IMR-90 (cell line): ENCODE measurements around the gene L3MBTL3. TPM values are rescaled to one million over a fixed set of nuclear protein-coding genes. Genes with fewer than 3 reads are reported as not detected.

ENCODE experiments used
- ATAC-seq: fragments of 200-7000 bp; cut with Tn5 transposase; 2 replicates; pipeline ENCODE4 v1.9.1; 2020; ENCODE audit warnings: low read depth, mild to moderate bottlenecking, moderate library complexity
- BruUV-seq: library from RNA; stranded (reverse); fragments of 400-500 nt; replicated peaks from 2 replicates; lab custom pipeline; 2021; lab: Mats Ljungman, UMichigan
- CTCF ChIA-PET: fragments of 300-600 bp; formaldehyde crosslinking; extraction: SDS; loops from one replicate; lab custom pipeline; 2021; ENCODE audit warnings: antibody characterized with exemption; lab: Yijun Ruan, JAX
- POLR2A ChIA-PET: fragments of 300-600 bp; sonication (Branson Sonifier 250); formaldehyde crosslinking; loops from one replicate; lab custom pipeline; 2022; ENCODE audit warnings: antibody characterized with exemption; ENCODE audit not compliant: unreplicated experiment; lab: Charles Lee
- DNase-seq: peaks from one replicate; pipeline ENCODE4 v3.0.0; 2013
- H2AFZ ChIP-seq: replicated peaks from 2 replicates; pipeline ENCODE3; 2013; ENCODE audit warnings: low read length, mild to moderate bottlenecking; ENCODE audit not compliant: poor library complexity
- H2AK5ac ChIP-seq: 2 replicates; pipeline ENCODE4 v1.6.1; 2013; ENCODE audit warnings: low read depth, low read length, inconsistent platforms
- H2AK9ac ChIP-seq: replicated peaks from 2 replicates; pipeline ENCODE3; 2013; ENCODE audit warnings: mild to moderate bottlenecking, low read depth, low read length, moderate library complexity; ENCODE audit not compliant: poor library complexity
- H2BK120ac ChIP-seq: 2 replicates; pipeline ENCODE4 v1.6.1; 2013; ENCODE audit warnings: low read depth, low read length, inconsistent platforms
- H2BK15ac ChIP-seq: 3 replicates; pipeline ENCODE4 v1.6.1; 2013; ENCODE audit warnings: low read depth, low read length, inconsistent platforms
- H2BK20ac ChIP-seq: 2 replicates; pipeline ENCODE4 v1.6.1; 2013; ENCODE audit warnings: low read depth, mild to moderate bottlenecking, inconsistent platforms, low read length, moderate library complexity
- H2BK5ac ChIP-seq: 2 replicates; pipeline ENCODE4 v1.6.1; 2013; ENCODE audit warnings: mild to moderate bottlenecking, low read depth, low read length, inconsistent platforms; ENCODE audit not compliant: poor library complexity, severe bottlenecking
- H3K14ac ChIP-seq: replicated peaks from 2 replicates; pipeline ENCODE4 v1.6.1; 2013; ENCODE audit warnings: low read depth, low read length, inconsistent platforms
- H3K18ac ChIP-seq: 2 replicates; pipeline ENCODE4 v1.6.1; 2013; ENCODE audit warnings: low read depth, low read length, control low read depth
- H3K23ac ChIP-seq: 2 replicates; pipeline ENCODE4 v1.6.1; 2013; ENCODE audit warnings: low read depth, low read length, inconsistent platforms
- H3K27ac ChIP-seq: 2 replicates; pipeline ENCODE4 v1.5.1; 2013; ENCODE audit warnings: mild to moderate bottlenecking, control low read depth, low read length; ENCODE audit not compliant: insufficient read depth
- H3K27me3 ChIP-seq: 2 replicates; pipeline ENCODE4 v1.6.1; 2013; ENCODE audit warnings: low read length; ENCODE audit not compliant: control insufficient read depth, insufficient read depth
- H3K36me3 ChIP-seq: 2 replicates; pipeline ENCODE4 v1.6.1; 2013; ENCODE audit warnings: low read length, mixed read lengths; ENCODE audit not compliant: control insufficient read depth, insufficient read depth
- H3K4ac ChIP-seq: 2 replicates; pipeline ENCODE4 v1.6.1; 2013; ENCODE audit warnings: low read depth, low read length, inconsistent platforms
- H3K4me1 ChIP-seq: 2 replicates; pipeline ENCODE4 v1.6.1; 2013; ENCODE audit warnings: low read length, mixed read lengths; ENCODE audit not compliant: control insufficient read depth, insufficient read depth
- H3K4me2 ChIP-seq: 2 replicates; pipeline ENCODE4 v1.6.1; 2013; ENCODE audit warnings: low read depth, mild to moderate bottlenecking, control low read depth, low read length, moderate library complexity
- H3K4me3 ChIP-seq: 2 replicates; pipeline ENCODE4 v1.5.1; 2013; ENCODE audit warnings: low read depth, mild to moderate bottlenecking, control low read depth, low read length, moderate library complexity; ENCODE audit not compliant: insufficient read depth
- H3K56ac ChIP-seq: 2 replicates; pipeline ENCODE4 v1.6.1; 2013; ENCODE audit warnings: low read length, inconsistent platforms; ENCODE audit not compliant: insufficient read depth; ENCODE audit errors: extremely low read depth
- H3K79me1 ChIP-seq, 2 experiments: 2 replicates each; pipeline ENCODE4 v1.6.1; 2013; ENCODE audit warnings: low read length in 2 of 2, inconsistent platforms in 1 of 2, low read depth in 1 of 2
- H3K9ac ChIP-seq: 2 replicates; pipeline ENCODE4 v1.6.1; 2013; ENCODE audit warnings: low read depth, low read length, control low read depth
- H3K9me1 ChIP-seq: 2 replicates; pipeline ENCODE4 v1.6.1; 2013; ENCODE audit warnings: low read length, inconsistent platforms; ENCODE audit not compliant: insufficient read depth
- H3K9me3 ChIP-seq: 2 replicates; pipeline ENCODE4 v1.6.1; 2013; ENCODE audit warnings: low read length; ENCODE audit not compliant: control insufficient read depth, insufficient read depth
- H4K20me1 ChIP-seq: 2 replicates; pipeline ENCODE4 v1.6.1; 2013; ENCODE audit warnings: low read length, inconsistent platforms; ENCODE audit not compliant: insufficient read depth
- H4K5ac ChIP-seq: 2 replicates; pipeline ENCODE4 v1.6.1; 2013; ENCODE audit warnings: mild to moderate bottlenecking, low read depth, low read length, control low read depth
- H4K8ac ChIP-seq, 2 experiments: 2 replicates each; pipeline ENCODE4 v1.6.1; 2013; ENCODE audit warnings: low read depth in 2 of 2, low read length in 2 of 2, control low read depth in 1 of 2, inconsistent platforms in 1 of 2
- H4K91ac ChIP-seq: 2 replicates; pipeline ENCODE4 v1.6.1; 2013; ENCODE audit warnings: low read depth, low read length, inconsistent platforms; ENCODE audit not compliant: insufficient read depth
- CEBPB ChIP-seq: IDR thresholded peaks from 2 replicates; pipeline ENCODE4 v1.6.1; 2012; ENCODE audit warnings: low read depth, low read length, improper control_type of control experiment
- MAZ ChIP-seq: IDR thresholded peaks from 2 replicates; pipeline ENCODE4 v1.6.1; 2012; ENCODE audit warnings: low read depth, mild to moderate bottlenecking, low read length, improper control_type of control experiment, moderate library complexity, borderline replicate concordance
- WGBS, 2 experiments: methylation state at CpG; one replicate each; pipeline versions ENCODE4 v1.1.5 to v1.1.7; 2013; ENCODE audit warnings: missing lambda C conversion rate in 2 of 2; ENCODE audit not compliant: insufficient read length in 1 of 2; ENCODE audit errors: extremely low coverage in 2 of 2; 5-methylcytosine and 5-hydroxymethylcytosine counted together
- dilution Hi-C: fragments of 300-500 bp; cut with HindIII; formaldehyde crosslinking; loops from one replicate; pipeline ENCODE4 v1.14.3; 2018; ENCODE audit warnings: low sequenced_read_pairs; ENCODE audit not compliant: unreplicated experiment
- in situ Hi-C: fragments of 300-500 bp; cut with MboI; formaldehyde crosslinking; loops from 3 replicates; pipeline ENCODE4 v1.14.3; 2019; ENCODE audit warnings: low sequenced_read_pairs, inconsistent platforms, mixed read lengths
- intact Hi-C: fragments of 100-400 bp; cut with micrococcal nuclease; formaldehyde crosslinking; loops from 2 replicates; pipeline ENCODE4 v1.10.0; 2022
- polyA plus RNA-seq, 3 experiments: library from polyadenylated mRNA; depleted of rRNA; stranded (reverse); fragments of >200 nt; gene quantifications; 2 replicates each; pipeline ENCODE4 v1.2.3, GENCODE V29; 2012; ENCODE audit warnings: low replicate concordance in 1 of 3
- total RNA-seq: library from RNA; depleted of rRNA; stranded (reverse); fragments of >200 nt; gene quantifications from 2 replicates; pipeline ENCODE4 v1.2.3, GENCODE V29; 2012
- TF ChIP-seq, protein P1 (sequence below): conservative IDR thresholded peaks from 2 replicates; pipeline ENCODE4 v1.5.1; 2012; ENCODE audit warnings: mild to moderate bottlenecking, low read depth, low read length, improper control_type of control experiment

The L3MBTL3 gene
- total and polyA plus RNA-seq, 2 of the 4 experiments (the other 2 are of a cell fraction) = 7.2 to 10.9 TPM

DNA sequence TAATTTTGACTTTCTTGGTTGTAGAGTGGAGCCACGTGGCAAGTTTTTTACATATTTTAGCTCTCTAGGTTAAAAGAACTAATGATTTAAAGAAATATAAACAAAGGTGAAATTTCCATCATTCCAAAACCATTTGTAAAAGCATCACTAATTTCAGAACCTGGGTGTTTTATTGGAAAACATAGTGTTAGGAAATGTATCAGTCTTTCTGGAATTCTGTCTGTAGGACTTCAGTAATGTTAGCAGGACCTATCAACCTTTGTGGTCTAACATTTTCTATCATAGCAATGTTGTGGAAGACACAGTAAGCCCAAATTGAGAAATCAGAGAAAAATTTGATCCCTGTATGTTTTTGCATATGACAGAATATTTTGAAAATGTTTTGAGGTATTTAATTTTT is 28.3 kb downstream of the L3MBTL3 start:
- Histone ChIP-seq H2AK5ac (no peak overlapping the region), H3K4me2 (no peak overlapping the region), H4K8ac (no peak overlapping the region), H3K9me3 (no peaks in the 10 kb centered on the region), H3K18ac (no peak overlapping the region), H3K4me3 (no peak overlapping the region), H3K4me1 (peaks cover 9% of the 10 kb centered on the region), H3K79me1 (peaks cover 0 to 5% of the 10 kb centered on the region in 2 experiments; a peak in 1 of 4 replicates), H3K56ac (no peak overlapping the region), H2AFZ (no peak overlapping the region), H2BK15ac (no peak overlapping the region), H3K23ac (no peak overlapping the region), H2BK120ac (no peak overlapping the region), H4K20me1 (no peaks in the 10 kb centered on the region), H4K5ac (no peak overlapping the region), H3K14ac (no peak overlapping the region), H2BK20ac (no peak overlapping the region), H2AK9ac (no peak overlapping the region), H3K4ac (no peak overlapping the region), H2BK5ac (no peak overlapping the region), H3K9ac (no peak overlapping the region), H3K36me3 (peaks cover 10% of the 10 kb centered on the region), H3K27ac (no peak overlapping the region), H4K91ac (no peak overlapping the region), H3K27me3 (no peaks in the 10 kb centered on the region), H3K9me1 (no peaks in the 10 kb centered on the region)
- intact Hi-C loops (loop anchor here (1.0 to 5.0 kb wide), 3 partner anchors 81 to 826 kb away; no protein-coding TSS in a partner anchor), in situ Hi-C loops (no loop called here), dilution Hi-C loops (no loop called here)
- no CpG with 5 or more reads among the region's 1 CpG for WGBS, 2 experiments
- ATAC-seq (peak; percentile 76), DNase-seq (peak; percentile 67)
- TF ChIP-seq CEBPB = peak; percentile 48
- TF ChIP-seq MAZ = no peak
- TF ChIP-seq, protein P1, sequence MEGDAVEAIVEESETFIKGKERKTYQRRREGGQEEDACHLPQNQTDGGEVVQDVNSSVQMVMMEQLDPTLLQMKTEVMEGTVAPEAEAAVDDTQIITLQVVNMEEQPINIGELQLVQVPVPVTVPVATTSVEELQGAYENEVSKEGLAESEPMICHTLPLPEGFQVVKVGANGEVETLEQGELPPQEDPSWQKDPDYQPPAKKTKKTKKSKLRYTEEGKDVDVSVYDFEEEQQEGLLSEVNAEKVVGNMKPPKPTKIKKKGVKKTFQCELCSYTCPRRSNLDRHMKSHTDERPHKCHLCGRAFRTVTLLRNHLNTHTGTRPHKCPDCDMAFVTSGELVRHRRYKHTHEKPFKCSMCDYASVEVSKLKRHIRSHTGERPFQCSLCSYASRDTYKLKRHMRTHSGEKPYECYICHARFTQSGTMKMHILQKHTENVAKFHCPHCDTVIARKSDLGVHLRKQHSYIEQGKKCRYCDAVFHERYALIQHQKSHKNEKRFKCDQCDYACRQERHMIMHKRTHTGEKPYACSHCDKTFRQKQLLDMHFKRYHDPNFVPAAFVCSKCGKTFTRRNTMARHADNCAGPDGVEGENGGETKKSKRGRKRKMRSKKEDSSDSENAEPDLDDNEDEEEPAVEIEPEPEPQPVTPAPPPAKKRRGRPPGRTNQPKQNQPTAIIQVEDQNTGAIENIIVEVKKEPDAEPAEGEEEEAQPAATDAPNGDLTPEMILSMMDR = no peak
- ChIA-PET CTCF (interaction anchor here (0.9 to 1.2 kb wide), 2 partner anchors 152 to 258 kb away, joined by 3 read pairs; no protein-coding TSS in a partner anchor), POLR2A (no interaction called here)
- no TSS peak for BruUV-seq
